K562 (cell line): ENCODE measurements around the gene TRANK1. TPM values are rescaled to one million over a fixed set of nuclear protein-coding genes. Genes with fewer than 3 reads are reported as not detected.

Experiments
- HDAC2 ChIP-seq: fragments of 450-650 bp; IDR thresholded peaks from 2 replicates; pipeline ENCODE4 v1.6.1; 2016; ENCODE audit warnings: mild to moderate bottlenecking
- MTA3 ChIP-seq: fragments of 450-650 bp; formaldehyde crosslinking; IDR thresholded peaks from 2 replicates; pipeline ENCODE4 v1.6.1; 2017; ENCODE audit warnings: mild to moderate bottlenecking, borderline replicate concordance
- MYC ChIP-seq, 2 experiments: fragments of 250-450 bp in 1 of 2; sonication (Bioruptor Pico) in 1 of 2; IDR thresholded peaks; 2 replicates each; pipeline versions ENCODE4 v1.5.1 to v1.6.1; 2012 to 2021; ENCODE audit warnings: low read depth in 2 of 2, borderline replicate concordance in 1 of 2, improper control_type of control experiment in 1 of 2, low read length in 1 of 2, mild to moderate bottlenecking in 1 of 2, moderate library complexity in 1 of 2
- NCOR1 ChIP-seq: fragments of 450-650 bp; IDR thresholded peaks from 2 replicates; pipeline ENCODE4 v1.6.1; 2016; ENCODE audit warnings: mild to moderate bottlenecking, moderate library complexity
- ZBED1 ChIP-seq: IDR thresholded peaks from 2 replicates; pipeline ENCODE4 v1.6.1; 2014
- ZNF12 ChIP-seq: sonication (generic); formaldehyde crosslinking; IDR thresholded peaks from 2 replicates; pipeline ENCODE4 v1.4.0; 2020; ENCODE audit warnings: mild to moderate bottlenecking, missing genetic modification reagents
- ZNF134 ChIP-seq: fragments of 250-450 bp; sonication (Bioruptor Pico); conservative IDR thresholded peaks from 2 replicates; pipeline ENCODE4 v1.4.0; 2020
- polyA plus RNA-seq, 8 experiments: library from polyadenylated mRNA; depleted of rRNA in 4 of 8; stranded (reverse) in 5 of 8; unstranded in 3 of 8; fragments of >200 nt; fragmentation: Nextera tagmentation in 2 of 8; fragmentation: Illumina TruSeq in 1 of 8; extraction: Ambion mirVana in 2 of 8; extraction: Trizol in 1 of 8; gene quantifications; 2 replicates each; pipeline versions ENCODE4 v1.2.1 to v1.2.3, GENCODE V29; 2011 to 2014; ENCODE audit warnings: inconsistent platforms in 1 of 8, missing spikeins in 1 of 8
- total RNA-seq, 7 experiments: library from RNA; depleted of rRNA in 6 of 7; stranded (reverse); fragments of >200 nt in 6 of 7; fragmentation: Illumina TruSeq in 2 of 7; extraction: Trizol in 2 of 7; gene quantifications; 2 replicates each; pipeline versions ENCODE4 v1.2.1 to v1.2.3, GENCODE V29; 2011 to 2021; ENCODE audit warnings: low replicate concordance in 1 of 7
- TF ChIP-seq, protein P1 (sequence below), 2 experiments: fragments of 450-650 bp in 1 of 2; IDR thresholded peaks; 2 replicates each; pipeline ENCODE4 v1.6.1; 2011 to 2017; ENCODE audit warnings: low read depth in 2 of 2, antibody characterized with exemption in 1 of 2, borderline replicate concordance in 1 of 2, low read length in 1 of 2, mild to moderate bottlenecking in 1 of 2, mixed read lengths in 1 of 2; ENCODE audit not compliant: control insufficient read depth in 1 of 2
- TF ChIP-seq, protein P2 (sequence below), 2 experiments: fragments of 450-650 bp; IDR thresholded peaks; 2 replicates each; pipeline ENCODE4 v1.6.1; 2018; ENCODE audit warnings: mild to moderate bottlenecking in 2 of 2, low read depth in 1 of 2; ENCODE audit not compliant: partially characterized antibody in 2 of 2
- TF ChIP-seq, protein P3 (sequence below): sonication (generic); IDR thresholded peaks from 2 replicates; pipeline ENCODE4 v1.6.1; 2016
- TF ChIP-seq, protein P4 (sequence below): IDR thresholded peaks from 2 replicates; pipeline ENCODE4 v1.6.1; 2014; ENCODE audit warnings: antibody characterized with exemption
- TF ChIP-seq, protein P5 (sequence below): fragments of 150-350 bp; IDR thresholded peaks from 2 replicates; pipeline ENCODE4 v1.6.1; 2014; ENCODE audit warnings: low read depth, mild to moderate bottlenecking, low read length, borderline replicate concordance

Gene TRANK1
- total and polyA plus RNA-seq, 9 of the 15 experiments (the other 6 are each of a cell fraction or from before 2014, with no cell fraction given), result 0.41 to 5.3 (median 2.1) TPM

DNA sequence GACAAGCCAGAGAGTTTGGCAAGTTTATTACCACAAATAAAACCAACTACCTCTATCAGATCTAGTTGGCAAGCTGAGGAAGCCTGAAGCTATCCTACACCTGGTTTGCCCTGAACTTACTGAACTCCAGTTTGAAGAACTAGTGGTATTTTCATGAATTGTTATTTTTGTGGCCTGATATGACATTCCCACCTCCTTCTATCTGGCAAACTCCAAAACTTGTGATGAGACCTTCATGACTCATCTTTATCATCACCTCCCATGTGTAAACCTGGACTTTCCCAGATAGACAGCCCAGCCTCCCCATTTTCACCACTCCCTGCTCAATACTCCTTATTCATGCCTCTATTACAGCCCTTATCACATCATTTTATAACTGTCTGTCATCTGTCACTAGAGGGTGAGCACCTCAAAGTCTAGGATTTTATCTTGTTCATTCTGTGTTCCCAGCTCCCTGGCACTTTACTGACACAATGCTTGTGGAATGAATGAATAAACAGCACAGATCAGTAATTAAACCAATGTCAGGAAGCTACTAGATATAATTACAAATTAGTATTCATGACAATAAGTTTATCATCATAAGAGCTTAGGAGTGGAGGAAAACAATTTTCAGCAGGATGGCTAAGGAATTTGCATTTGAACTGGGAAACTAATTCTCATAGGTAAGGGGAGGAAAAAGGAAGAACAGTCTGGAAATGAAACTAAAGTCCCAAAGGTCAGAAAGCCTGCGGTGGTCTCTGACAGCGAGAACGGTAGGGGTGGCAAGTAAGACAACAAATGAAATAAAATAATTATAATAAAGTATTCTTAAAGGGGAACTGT is 13.2 kb upstream of the TRANK1 start (continued):
- TF ChIP-seq, protein P1, sequence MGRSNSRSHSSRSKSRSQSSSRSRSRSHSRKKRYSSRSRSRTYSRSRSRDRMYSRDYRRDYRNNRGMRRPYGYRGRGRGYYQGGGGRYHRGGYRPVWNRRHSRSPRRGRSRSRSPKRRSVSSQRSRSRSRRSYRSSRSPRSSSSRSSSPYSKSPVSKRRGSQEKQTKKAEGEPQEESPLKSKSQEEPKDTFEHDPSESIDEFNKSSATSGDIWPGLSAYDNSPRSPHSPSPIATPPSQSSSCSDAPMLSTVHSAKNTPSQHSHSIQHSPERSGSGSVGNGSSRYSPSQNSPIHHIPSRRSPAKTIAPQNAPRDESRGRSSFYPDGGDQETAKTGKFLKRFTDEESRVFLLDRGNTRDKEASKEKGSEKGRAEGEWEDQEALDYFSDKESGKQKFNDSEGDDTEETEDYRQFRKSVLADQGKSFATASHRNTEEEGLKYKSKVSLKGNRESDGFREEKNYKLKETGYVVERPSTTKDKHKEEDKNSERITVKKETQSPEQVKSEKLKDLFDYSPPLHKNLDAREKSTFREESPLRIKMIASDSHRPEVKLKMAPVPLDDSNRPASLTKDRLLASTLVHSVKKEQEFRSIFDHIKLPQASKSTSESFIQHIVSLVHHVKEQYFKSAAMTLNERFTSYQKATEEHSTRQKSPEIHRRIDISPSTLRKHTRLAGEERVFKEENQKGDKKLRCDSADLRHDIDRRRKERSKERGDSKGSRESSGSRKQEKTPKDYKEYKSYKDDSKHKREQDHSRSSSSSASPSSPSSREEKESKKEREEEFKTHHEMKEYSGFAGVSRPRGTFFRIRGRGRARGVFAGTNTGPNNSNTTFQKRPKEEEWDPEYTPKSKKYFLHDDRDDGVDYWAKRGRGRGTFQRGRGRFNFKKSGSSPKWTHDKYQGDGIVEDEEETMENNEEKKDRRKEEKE (IDR thresholded peaks at IDR 0.05; ENCODE audit: borderline replicate concordance in 1 of 2, control insufficient read depth in 1 of 2, low read depth in 2 of 2, low read length in 1 of 2), result peak in 1 of 2 experiments; percentile 55; a peak in 1 of 4 replicates
- peak; percentile 99 for TF ChIP-seq NCOR1
- TF ChIP-seq, protein P2, sequence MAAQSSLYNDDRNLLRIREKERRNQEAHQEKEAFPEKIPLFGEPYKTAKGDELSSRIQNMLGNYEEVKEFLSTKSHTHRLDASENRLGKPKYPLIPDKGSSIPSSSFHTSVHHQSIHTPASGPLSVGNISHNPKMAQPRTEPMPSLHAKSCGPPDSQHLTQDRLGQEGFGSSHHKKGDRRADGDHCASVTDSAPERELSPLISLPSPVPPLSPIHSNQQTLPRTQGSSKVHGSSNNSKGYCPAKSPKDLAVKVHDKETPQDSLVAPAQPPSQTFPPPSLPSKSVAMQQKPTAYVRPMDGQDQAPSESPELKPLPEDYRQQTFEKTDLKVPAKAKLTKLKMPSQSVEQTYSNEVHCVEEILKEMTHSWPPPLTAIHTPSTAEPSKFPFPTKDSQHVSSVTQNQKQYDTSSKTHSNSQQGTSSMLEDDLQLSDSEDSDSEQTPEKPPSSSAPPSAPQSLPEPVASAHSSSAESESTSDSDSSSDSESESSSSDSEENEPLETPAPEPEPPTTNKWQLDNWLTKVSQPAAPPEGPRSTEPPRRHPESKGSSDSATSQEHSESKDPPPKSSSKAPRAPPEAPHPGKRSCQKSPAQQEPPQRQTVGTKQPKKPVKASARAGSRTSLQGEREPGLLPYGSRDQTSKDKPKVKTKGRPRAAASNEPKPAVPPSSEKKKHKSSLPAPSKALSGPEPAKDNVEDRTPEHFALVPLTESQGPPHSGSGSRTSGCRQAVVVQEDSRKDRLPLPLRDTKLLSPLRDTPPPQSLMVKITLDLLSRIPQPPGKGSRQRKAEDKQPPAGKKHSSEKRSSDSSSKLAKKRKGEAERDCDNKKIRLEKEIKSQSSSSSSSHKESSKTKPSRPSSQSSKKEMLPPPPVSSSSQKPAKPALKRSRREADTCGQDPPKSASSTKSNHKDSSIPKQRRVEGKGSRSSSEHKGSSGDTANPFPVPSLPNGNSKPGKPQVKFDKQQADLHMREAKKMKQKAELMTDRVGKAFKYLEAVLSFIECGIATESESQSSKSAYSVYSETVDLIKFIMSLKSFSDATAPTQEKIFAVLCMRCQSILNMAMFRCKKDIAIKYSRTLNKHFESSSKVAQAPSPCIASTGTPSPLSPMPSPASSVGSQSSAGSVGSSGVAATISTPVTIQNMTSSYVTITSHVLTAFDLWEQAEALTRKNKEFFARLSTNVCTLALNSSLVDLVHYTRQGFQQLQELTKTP (IDR thresholded peaks at IDR 0.05; ENCODE audit: low read depth in 1 of 2, partially characterized antibody in 2 of 2), result peak; percentile 31 to 87
- TF ChIP-seq ZNF12 (CRISPR knock-in tag), result no peak
- TF ChIP-seq, protein P3, sequence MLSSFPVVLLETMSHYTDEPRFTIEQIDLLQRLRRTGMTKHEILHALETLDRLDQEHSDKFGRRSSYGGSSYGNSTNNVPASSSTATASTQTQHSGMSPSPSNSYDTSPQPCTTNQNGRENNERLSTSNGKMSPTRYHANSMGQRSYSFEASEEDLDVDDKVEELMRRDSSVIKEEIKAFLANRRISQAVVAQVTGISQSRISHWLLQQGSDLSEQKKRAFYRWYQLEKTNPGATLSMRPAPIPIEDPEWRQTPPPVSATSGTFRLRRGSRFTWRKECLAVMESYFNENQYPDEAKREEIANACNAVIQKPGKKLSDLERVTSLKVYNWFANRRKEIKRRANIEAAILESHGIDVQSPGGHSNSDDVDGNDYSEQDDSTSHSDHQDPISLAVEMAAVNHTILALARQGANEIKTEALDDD, result peak; percentile 88
- peak; percentile 69; the same call in 1 of the 2 replicates for TF ChIP-seq ZBED1
- peak; percentile 49 for TF ChIP-seq MYC (IDR thresholded peaks at IDR 0.05; ENCODE audit: low read depth, low read length)
- no peak for TF ChIP-seq MYC (CRISPR knock-in tag; IDR thresholded peaks at IDR 0.05; ENCODE audit: borderline replicate concordance, low read depth)
- peak; percentile 98 for TF ChIP-seq HDAC2
- TF ChIP-seq ZNF134 (CRISPR knock-in tag), result no peak
- TF ChIP-seq, protein P4, sequence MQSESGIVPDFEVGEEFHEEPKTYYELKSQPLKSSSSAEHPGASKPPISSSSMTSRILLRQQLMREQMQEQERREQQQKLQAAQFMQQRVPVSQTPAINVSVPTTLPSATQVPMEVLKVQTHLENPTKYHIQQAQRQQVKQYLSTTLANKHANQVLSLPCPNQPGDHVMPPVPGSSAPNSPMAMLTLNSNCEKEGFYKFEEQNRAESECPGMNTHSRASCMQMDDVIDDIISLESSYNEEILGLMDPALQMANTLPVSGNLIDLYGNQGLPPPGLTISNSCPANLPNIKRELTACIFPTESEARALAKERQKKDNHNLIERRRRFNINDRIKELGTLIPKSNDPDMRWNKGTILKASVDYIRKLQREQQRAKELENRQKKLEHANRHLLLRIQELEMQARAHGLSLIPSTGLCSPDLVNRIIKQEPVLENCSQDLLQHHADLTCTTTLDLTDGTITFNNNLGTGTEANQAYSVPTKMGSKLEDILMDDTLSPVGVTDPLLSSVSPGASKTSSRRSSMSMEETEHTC, result peak; percentile 94
- TF ChIP-seq, protein P5, sequence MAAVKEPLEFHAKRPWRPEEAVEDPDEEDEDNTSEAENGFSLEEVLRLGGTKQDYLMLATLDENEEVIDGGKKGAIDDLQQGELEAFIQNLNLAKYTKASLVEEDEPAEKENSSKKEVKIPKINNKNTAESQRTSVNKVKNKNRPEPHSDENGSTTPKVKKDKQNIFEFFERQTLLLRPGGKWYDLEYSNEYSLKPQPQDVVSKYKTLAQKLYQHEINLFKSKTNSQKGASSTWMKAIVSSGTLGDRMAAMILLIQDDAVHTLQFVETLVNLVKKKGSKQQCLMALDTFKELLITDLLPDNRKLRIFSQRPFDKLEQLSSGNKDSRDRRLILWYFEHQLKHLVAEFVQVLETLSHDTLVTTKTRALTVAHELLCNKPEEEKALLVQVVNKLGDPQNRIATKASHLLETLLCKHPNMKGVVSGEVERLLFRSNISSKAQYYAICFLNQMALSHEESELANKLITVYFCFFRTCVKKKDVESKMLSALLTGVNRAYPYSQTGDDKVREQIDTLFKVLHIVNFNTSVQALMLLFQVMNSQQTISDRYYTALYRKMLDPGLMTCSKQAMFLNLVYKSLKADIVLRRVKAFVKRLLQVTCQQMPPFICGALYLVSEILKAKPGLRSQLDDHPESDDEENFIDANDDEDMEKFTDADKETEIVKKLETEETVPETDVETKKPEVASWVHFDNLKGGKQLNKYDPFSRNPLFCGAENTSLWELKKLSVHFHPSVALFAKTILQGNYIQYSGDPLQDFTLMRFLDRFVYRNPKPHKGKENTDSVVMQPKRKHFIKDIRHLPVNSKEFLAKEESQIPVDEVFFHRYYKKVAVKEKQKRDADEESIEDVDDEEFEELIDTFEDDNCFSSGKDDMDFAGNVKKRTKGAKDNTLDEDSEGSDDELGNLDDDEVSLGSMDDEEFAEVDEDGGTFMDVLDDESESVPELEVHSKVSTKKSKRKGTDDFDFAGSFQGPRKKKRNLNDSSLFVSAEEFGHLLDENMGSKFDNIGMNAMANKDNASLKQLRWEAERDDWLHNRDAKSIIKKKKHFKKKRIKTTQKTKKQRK, result no peak
- TF ChIP-seq MTA3, result peak; percentile 93
